ENCODE results near the gene UQCRC1.

DNA sequence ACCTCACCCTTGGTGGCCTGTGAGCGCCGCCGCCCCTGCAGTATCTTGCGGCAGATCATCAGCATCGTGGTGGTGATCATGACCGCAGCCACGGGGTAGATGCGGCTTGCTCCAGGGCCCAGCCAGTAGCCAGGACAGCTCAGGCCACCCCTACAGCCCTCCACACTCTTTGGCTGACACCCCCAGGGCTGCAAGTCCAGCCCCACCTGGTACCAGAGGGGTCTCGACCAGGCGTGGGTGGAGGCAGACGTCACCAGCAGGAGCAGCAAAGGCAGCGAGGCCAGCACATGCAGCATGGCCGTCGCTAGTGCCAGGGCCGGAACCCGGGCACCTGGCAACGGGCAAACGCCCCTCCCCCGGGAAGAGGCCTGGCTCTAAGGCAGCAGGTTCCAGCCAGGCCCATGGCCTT lies 12.0 kb upstream of the UQCRC1 start, which contains the start of gene TMEM89:
- TF ChIP-seq, protein P1, sequence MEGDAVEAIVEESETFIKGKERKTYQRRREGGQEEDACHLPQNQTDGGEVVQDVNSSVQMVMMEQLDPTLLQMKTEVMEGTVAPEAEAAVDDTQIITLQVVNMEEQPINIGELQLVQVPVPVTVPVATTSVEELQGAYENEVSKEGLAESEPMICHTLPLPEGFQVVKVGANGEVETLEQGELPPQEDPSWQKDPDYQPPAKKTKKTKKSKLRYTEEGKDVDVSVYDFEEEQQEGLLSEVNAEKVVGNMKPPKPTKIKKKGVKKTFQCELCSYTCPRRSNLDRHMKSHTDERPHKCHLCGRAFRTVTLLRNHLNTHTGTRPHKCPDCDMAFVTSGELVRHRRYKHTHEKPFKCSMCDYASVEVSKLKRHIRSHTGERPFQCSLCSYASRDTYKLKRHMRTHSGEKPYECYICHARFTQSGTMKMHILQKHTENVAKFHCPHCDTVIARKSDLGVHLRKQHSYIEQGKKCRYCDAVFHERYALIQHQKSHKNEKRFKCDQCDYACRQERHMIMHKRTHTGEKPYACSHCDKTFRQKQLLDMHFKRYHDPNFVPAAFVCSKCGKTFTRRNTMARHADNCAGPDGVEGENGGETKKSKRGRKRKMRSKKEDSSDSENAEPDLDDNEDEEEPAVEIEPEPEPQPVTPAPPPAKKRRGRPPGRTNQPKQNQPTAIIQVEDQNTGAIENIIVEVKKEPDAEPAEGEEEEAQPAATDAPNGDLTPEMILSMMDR (IDR thresholded peaks at IDR 0.05), result no peak
- TF ChIP-seq POLR2A (IDR thresholded peaks at IDR 0.05), result no peak
